HG02840 (cell line): ENCODE measurements around the gene LRRC37A3.
"Not testable (repeated sequence)": the region's sequence is repeated elsewhere in the genome, so short reads cannot be mapped to it uniquely, and the experiment has no call there.

Experiments used
- ATAC-seq: cut with Tn5 transposase; IDR thresholded peaks from one replicate; pipeline ENCODE4 v1.9.1; 2021; ENCODE audit warnings: mild to moderate bottlenecking, moderate library complexity, moderate number of reproducible peaks; ENCODE audit not compliant: unreplicated experiment, low FRiP score

Gene LRRC37A3

DNA sequence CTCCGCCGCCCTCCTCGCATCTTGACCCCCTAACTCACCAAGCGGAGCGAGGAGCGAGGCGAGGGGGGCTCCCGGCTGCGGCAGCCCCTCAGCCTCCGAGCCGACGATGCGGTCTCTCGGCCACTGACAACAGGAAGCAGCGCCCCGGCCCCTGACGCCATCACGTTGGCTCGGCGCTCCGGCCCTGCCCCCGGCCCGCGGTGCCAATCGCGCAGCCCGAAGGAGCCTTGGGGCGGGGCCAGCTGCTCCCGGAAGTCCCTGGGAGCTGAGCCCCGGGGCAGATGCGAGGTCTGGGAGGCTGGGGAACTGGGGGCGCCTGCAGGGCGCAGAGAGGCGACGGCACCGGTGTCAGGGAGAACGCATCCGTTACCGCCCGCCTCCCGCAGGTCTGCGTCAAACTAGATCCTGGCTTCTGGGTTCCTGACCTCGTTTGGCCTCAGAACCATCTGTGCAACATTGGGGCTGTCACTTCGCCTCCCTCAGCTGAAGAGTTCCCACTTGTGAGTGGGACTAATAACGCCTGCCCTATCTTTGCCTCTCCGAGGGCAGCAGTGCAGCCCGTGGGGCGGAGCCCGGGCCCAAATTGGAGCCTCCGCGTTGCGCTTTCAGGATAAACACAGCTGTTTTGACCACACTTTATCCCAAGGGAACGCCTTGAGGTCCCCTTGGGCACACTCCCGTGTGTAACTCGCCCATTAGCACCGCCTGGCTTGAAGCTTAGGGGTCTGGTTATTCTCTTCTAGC is 82.1 kb downstream of the LRRC37A3 start:
- peak; percentile 91 for ATAC-seq

DNA sequence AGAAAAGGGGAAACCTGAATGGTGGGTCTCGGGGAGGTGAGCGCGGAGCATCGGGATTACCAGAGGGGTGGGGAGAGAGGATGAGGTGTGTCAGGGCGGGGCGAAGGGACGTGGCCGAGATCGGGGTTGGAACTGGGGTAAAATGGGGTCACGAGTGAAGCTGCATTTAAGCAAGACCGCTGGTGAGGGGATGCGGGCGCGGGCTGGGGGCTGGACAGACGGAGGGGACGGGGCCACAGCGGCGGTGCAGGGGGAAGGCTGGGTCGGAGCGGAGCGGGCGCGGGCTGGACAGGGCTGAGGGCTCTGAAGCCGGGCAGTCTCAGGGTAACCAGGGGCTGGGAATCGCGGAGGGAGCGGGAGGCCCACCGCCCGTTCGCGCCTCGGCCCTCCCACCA is 82.7 kb downstream of the LRRC37A3 start:
- ATAC-seq: peak; percentile 21

DNA sequence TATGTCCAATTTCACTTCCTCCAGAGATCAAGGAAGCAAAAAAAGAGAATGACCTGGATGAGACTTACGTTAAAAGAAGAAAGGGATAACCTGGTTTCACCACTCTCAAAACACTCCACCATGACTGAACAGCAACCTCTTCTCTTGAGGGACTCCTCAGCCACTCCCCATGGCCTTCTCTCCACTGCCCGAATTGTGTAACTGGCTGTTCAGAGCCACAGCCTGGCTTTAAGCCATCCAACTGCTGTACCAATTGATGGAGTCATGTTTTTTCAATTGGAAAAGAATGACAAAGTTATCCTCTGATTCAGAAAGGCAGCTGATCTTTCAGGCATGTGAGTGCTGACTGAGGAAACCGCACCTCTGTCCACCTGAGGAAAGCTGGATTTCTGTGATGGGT is 85.2 kb downstream of the LRRC37A3 start:
- not testable (repeated sequence) for ATAC-seq

DNA sequence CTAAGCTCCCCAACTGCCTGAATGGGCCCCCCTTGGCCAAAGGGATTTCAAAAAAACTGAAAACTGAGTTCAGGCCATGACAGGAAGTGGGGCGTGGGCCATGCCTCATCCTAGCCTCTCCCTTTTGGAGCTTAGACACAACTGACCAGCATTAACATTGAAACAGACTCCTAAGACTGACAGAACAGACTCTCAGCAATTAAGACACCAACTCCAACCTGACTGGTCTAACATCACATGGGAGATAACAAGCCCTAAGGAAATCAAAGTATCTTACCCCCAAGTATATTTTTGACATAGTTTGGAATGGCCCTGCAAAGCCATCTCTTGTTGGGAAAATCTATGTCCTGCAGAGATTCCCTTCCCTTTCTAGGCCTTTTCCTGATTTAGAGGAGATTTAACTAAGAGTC is 88.6 kb downstream of the LRRC37A3 start:
- ATAC-seq: not testable (repeated sequence)

DNA sequence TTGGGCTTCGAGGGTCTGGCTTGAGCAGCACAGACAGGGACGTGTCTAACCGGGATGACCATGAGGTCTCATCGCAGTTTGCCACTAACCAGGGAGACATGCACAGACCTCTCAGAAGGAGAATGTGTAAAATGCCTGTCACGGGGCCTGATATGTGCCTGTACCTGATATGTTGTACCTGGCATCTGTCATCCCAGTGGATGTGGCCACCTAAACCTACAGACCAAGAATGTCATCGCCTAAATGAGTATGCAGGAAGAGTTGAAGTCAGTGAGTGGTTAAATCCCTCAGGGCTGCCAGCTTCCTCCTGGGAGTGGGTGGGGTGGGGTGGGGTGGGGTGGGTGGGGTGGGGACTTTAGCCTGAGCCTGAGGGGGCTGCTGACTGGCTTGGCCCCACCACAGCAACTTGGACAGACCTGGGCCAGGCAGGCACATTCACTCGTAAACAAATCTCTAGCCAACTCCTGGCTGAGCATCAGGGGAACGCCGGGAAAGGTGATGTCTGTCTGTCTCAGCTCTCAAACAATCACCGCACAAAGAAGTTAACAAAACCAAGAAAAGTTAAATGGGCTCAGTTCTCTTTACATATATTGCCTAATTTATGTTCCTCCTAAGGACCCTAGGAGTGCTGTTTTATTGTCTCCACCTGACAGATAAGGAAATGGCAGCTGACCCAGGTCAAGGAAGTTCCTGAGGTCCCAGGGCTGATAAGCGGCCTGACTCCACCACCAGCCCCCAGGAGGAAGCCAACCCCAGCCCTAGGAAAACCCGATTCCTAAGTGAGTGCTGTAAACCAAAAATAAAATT is 89.3 kb downstream of the LRRC37A3 start:
- ATAC-seq: not testable (repeated sequence)

DNA sequence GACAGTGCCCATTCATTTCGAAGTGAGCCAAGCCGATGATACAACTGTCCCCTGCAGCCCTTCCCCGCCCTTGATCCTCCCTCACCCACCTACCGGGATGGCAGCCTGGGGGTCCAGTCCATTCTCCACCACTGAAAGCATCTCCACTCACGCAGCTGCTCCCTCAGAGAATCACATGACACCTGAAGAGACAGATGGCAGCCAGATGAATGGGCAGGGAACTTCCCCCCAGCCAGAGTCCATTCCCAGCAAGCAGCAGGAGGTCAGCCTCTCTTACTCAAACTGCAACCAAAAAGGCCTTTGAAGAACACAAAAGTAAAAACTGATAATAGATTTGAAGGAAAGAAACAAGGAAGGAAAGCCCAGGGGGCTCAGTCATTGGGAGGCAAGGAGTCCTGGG is 90.2 kb downstream of the LRRC37A3 start:
- not testable (repeated sequence) for ATAC-seq

DNA sequence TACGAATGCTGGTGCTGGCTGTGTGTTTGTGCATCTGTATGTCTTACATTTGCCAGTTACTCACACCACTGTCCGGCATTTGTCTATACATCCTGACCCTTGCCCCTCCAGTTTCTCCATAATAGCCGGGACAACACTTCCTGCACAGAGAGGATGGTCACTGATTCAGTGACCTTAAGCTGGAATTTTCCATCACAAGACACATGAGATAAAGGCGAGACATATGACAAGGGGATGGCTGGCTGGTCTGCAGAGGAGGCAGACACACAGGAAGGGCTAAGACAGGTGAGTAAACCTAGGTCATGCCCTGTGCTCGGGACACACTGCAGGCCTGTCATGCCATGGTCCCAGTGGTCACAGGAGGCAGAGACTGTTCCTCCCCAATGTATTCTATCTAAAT is 100.4 kb downstream of the LRRC37A3 start:
- ATAC-seq: not testable (repeated sequence)

DNA sequence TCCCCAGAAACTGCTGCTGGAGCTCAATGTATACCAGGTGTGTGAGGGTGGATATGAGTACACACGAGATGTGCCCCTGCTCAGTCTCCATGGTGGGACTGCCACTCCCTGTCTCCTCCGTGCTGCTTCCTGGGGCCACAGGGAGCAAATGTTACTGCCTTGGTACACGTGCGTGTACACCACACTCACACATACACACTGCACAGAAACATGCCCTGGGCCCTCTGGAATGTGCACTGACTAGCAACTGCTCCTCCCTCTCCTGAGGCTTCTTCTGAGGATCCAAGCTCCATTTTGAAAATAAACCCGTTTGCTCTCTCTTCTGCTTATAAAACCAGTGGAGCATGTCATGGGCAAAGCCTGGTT is 103.5 kb downstream of the LRRC37A3 start:
- not testable (repeated sequence) for ATAC-seq

DNA sequence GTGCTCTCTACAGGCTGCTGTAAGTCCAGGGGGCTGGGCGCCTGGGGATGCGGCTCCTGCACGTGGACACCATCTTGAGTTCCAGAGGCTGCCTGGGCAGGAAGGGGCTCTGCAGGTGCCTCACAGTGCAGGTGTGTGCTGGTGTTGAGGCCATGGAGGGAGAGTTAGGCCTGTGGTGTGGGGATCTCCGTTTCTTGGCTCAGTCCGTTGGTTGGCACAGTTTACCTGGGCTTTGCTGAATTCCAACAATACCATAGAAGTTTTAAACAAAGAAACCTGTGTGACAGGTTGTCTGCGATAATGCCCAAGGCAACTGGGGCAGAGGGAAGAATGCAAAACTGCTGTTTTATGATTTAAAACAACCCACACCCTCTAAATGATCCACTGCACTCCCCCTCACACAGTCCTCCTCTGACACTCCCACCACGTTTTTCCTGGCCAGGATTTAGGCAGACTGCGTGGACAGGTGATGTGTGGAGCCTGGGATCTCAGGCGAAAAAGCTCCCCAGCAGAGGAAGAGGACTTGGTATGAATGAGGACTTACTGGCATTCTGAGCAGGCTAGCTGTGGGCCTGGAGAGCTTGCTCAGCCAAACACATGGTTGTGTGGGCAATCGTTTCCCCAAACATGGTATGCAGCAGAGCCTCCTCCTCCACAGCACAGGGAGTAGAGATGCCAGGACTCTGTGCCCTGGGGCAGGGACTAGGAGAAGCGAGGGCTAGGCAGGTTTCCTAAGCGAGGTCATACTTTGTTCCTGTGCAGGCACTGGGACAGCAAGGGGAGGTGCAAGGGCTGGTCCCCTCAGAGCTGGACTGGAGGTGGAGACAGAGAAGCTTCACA is 104.1 kb downstream of the LRRC37A3 start:
- ATAC-seq: not testable (repeated sequence)

DNA sequence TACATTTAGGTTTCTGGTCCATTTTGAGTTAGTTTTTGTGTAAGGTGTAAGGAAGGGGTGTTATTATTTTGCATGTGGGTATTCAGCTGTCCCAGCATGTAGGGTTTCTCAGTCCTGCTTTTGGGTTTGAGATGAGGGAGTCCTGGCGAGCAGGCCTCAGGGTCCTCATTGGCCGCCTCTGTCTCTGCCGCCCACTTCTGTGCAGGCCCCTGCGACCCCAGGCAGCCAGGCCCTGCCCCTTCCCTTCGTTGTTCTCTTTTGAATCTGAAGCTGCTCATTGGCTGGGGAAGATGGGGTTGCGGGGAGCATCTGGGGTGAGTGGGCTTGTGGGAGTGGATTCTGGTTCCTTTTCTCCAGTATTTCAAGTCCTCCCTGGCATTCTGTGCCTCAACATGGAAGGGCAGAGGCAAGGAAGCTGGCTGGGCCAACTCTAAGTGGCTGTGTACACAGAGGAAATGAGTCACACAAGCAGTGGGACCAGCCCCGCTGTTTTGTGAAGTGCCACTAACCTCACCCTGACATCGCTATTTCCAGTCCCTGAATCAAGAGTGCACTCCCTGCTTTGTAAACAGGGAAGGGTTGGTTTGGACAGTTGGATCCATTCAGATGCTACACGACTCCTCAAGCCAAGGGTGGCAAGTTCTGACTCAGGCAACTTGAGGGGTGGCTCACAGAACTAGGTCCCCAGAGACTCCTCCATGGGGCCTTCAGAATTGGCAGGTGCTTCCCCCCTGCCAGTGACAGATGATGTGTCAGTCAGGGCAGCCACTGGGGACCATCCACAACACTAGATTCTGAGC is 110.9 kb downstream of the LRRC37A3 start:
- peak; percentile 76 for ATAC-seq
